Activated naive CD4-positive, alpha-beta T cell (primary cell): ENCODE data around the gene TGFB3.
"Not testable (repeated sequence)": the region's sequence is repeated elsewhere in the genome, so short reads cannot be mapped to it uniquely, and the experiment has no call there.

Source experiments
- DNase-seq, 4 experiments: peaks; one replicate each; lab custom pipeline; 2025; lab: John Stamatoyannopoulos, UW

Gene TGFB3

GRCh38 chr14:75952489-75952888, 29.3 kb downstream of the TGFB3 start:
- DNase-seq = no peak

- DNase-seq = no peak
These were observed 35.0 kb downstream of the TGFB3 start for GRCh38 chr14:75946785-75947184.

- no peak for DNase-seq
These were observed 37.1 kb downstream of the TGFB3 start for GRCh38 chr14:75944607-75945241.

GRCh38 chr14:75941030-75941429, 40.8 kb downstream of the TGFB3 start:
- no peak for DNase-seq

- no peak for DNase-seq
These were observed 42.6 kb downstream of the TGFB3 start for GRCh38 chr14:75939200-75939599.

GRCh38 chr14:75934998-75935628, 46.7 kb downstream of the TGFB3 start:
- DNase-seq = no peak

GRCh38 chr14:75933712-75934296, 48.0 kb downstream of the TGFB3 start:
- no peak for DNase-seq

- DNase-seq = no peak
These were observed 53.1 kb downstream of the TGFB3 start for GRCh38 chr14:75928690-75929181.

GRCh38 chr14:75927564-75928087, 54.2 kb downstream of the TGFB3 start:
- DNase-seq = no peak

- no peak for DNase-seq
These were observed 55.2 kb downstream of the TGFB3 start for GRCh38 chr14:75926431-75927115.

GRCh38 chr14:75925141-75925840, 56.5 kb downstream of the TGFB3 start:
- DNase-seq = not testable (repeated sequence)

GRCh38 chr14:75920421-75920820, 61.4 kb downstream of the TGFB3 start:
- DNase-seq = not testable (repeated sequence)

- DNase-seq = no peak
These were observed 63.9 kb downstream of the TGFB3 start for GRCh38 chr14:75917946-75918335.

GRCh38 chr14:75917322-75917945, 64.4 kb downstream of the TGFB3 start:
- DNase-seq = no peak

- no peak for DNase-seq
These were observed 66.8 kb downstream of the TGFB3 start for GRCh38 chr14:75915045-75915444.

GRCh38 chr14:75913183-75913582, 68.6 kb downstream of the TGFB3 start:
- no peak for DNase-seq

- DNase-seq = no peak
These were observed 69.9 kb downstream of the TGFB3 start for GRCh38 chr14:75911883-75912282.

GRCh38 chr14:75910048-75910447, 71.7 kb downstream of the TGFB3 start:
- DNase-seq = no peak

- DNase-seq = no peak
These were observed 72.2 kb downstream of the TGFB3 start for GRCh38 chr14:75909630-75910029.
